ENCODE measurements around the gene POU2AF1. TPM values are rescaled to one million over a fixed set of nuclear protein-coding genes. Genes with fewer than 3 reads are reported as not detected.

POU2AF1 gene
- total RNA-seq, 3 donors from 2014 or later (not counting 1 experiment from before 2014, with no cell fraction given): 0.82 to 16.8 (median 1.1) TPM

- no peak for TF ChIP-seq CTCF (IDR thresholded peaks at IDR 0.05)
- H3K9me3 ChIP-seq (ENCODE audit: control insufficient read depth, insufficient read depth, low read length): no peaks in the 10 kb centered on the region
- no peaks in the 10 kb centered on the region for H3K36me3 ChIP-seq (ENCODE audit: control insufficient read depth, insufficient read depth, low read length)
- Mint-ChIP-seq H3K27ac (peak overlapping the region in 1 of 2 donors; percentile 52), H3K27me3 (ENCODE audit: low read depth in 2 of 2) (no peaks in the 10 kb centered on the region), H3K9me3 (no peaks in the 10 kb centered on the region), H3K36me3 (no peaks in the 10 kb centered on the region), H3K4me1 (peaks cover 28 to 33% of the 10 kb centered on the region in 2 donors), H3K4me3 (peak overlapping the region; percentile 55)
- no peak overlapping the region for H3K4me3 ChIP-seq (ENCODE audit: low read length)
- peak; percentile 36 to 77 (median 57) for ATAC-seq
- intact Hi-C loops (cut with micrococcal nuclease): no loop called here
- DNase-seq: peak in 1 of 2 donors; percentile 10
- peaks cover 48% of the 10 kb centered on the region for H3K4me1 ChIP-seq (ENCODE audit: control insufficient read depth, insufficient read depth, low read length)
- no peaks in the 10 kb centered on the region for H3K27me3 ChIP-seq (ENCODE audit: control insufficient read depth, insufficient read depth, low read length)
- WGBS (ENCODE audit: insufficient coverage): 38% methylated on average over 10 of the region's 10 CpGs
- peak overlapping the region; percentile 84 for H3K27ac ChIP-seq (ENCODE audit: low read length)
These were observed 38.8 kb upstream of the POU2AF1 start for GRCh38 chr11:111417766-111418435.

- H3K4me1 ChIP-seq (ENCODE audit: control insufficient read depth, insufficient read depth, low read length): peaks cover 48% of the 10 kb centered on the region
- no peaks in the 10 kb centered on the region for H3K36me3 Mint-ChIP-seq
These were observed 38.1 kb upstream of the POU2AF1 start for GRCh38 chr11:111417011-111417765.

GRCh38 chr11:111416231-111416960 is 37.3 kb upstream of the POU2AF1 start:
- TF ChIP-seq CTCF (IDR thresholded peaks at IDR 0.05): no peak
- peaks cover 28 to 33% of the 10 kb centered on the region in 2 donors for H3K4me1 Mint-ChIP-seq
- no peaks in the 10 kb centered on the region for H3K36me3 Mint-ChIP-seq
- Histone ChIP-seq H3K9me3 (ENCODE audit: control insufficient read depth, insufficient read depth, low read length) (no peaks in the 10 kb centered on the region), H3K4me3 (ENCODE audit: low read length) (no peak overlapping the region), H3K27me3 (ENCODE audit: control insufficient read depth, insufficient read depth, low read length) (no peaks in the 10 kb centered on the region), H3K4me1 (ENCODE audit: control insufficient read depth, insufficient read depth, low read length) (peaks cover 48% of the 10 kb centered on the region), H3K36me3 (ENCODE audit: control insufficient read depth, insufficient read depth, low read length) (no peaks in the 10 kb centered on the region), H3K27ac (ENCODE audit: low read length) (peak overlapping the region; percentile 84)
- H3K9me3 Mint-ChIP-seq: no peaks in the 10 kb centered on the region
- H3K4me3 Mint-ChIP-seq: no peak overlapping the region
- no peak for ATAC-seq
- intact Hi-C loops (cut with micrococcal nuclease): no loop called here
- H3K27me3 Mint-ChIP-seq (ENCODE audit: low read depth in 2 of 2): no peaks in the 10 kb centered on the region
- WGBS (ENCODE audit: insufficient coverage): 78% methylated on average over 15 of the region's 16 CpGs
- DNase-seq: no peak
- no peak overlapping the region for H3K27ac Mint-ChIP-seq

More at GRCh38 chr11:111417011-111417765, 38.1 kb upstream of the POU2AF1 start:
- H3K27me3 ChIP-seq (ENCODE audit: control insufficient read depth, insufficient read depth, low read length): no peaks in the 10 kb centered on the region
- Mint-ChIP-seq H3K27ac (peak overlapping the region in 1 of 2 donors; percentile 52), H3K4me3 (peak overlapping the region; percentile 55), H3K4me1 (peaks cover 28 to 33% of the 10 kb centered on the region in 2 donors), H3K9me3 (no peaks in the 10 kb centered on the region), H3K27me3 (ENCODE audit: low read depth in 2 of 2) (no peaks in the 10 kb centered on the region)
- H3K9me3 ChIP-seq (ENCODE audit: control insufficient read depth, insufficient read depth, low read length): no peaks in the 10 kb centered on the region
- TF ChIP-seq CTCF (IDR thresholded peaks at IDR 0.05): no peak
- 44% methylated on average over 8 of the region's 8 CpGs for WGBS (ENCODE audit: insufficient coverage)
- DNase-seq: peak in 1 of 2 donors; percentile 26
- peak; percentile 23 to 50 (median 40) for ATAC-seq
- intact Hi-C loops (cut with micrococcal nuclease): no loop called here
- H3K4me3 ChIP-seq (ENCODE audit: low read length): no peak overlapping the region
- peak overlapping the region; percentile 84 for H3K27ac ChIP-seq (ENCODE audit: low read length)
- H3K36me3 ChIP-seq (ENCODE audit: control insufficient read depth, insufficient read depth, low read length): no peaks in the 10 kb centered on the region
